Astrocyte (in vitro differentiated cells and primary cell): Measurements from ENCODE around the gene MAPRE2.

ENCODE experiments used
- CTCF ChIP-seq: IDR thresholded peaks from 2 replicates; pipeline ENCODE4 v1.5.1; 2011; ENCODE audit warnings: low read depth, mild to moderate bottlenecking, inconsistent platforms, low read length, moderate library complexity; ENCODE audit not compliant: insufficient read depth
- EZH2 ChIP-seq: IDR thresholded peaks from 2 replicates; pipeline ENCODE4 v1.6.1; 2012; ENCODE audit warnings: mild to moderate bottlenecking, low read length, inconsistent platforms; ENCODE audit not compliant: insufficient read depth

- TF ChIP-seq CTCF (no peak), EZH2 (no peak)
These were observed 30.6 kb downstream of the MAPRE2 start for GRCh38 chr18:35071819-35072247.
